Smooth muscle cell (in vitro differentiated cells): ENCODE results near the gene TMEM233. TPM values are rescaled to one million over a fixed set of nuclear protein-coding genes. Genes with fewer than 3 reads are reported as not detected.

Experiments
- DNase-seq: peaks from one replicate; lab custom pipeline; 2025; ENCODE audit not compliant: unreplicated experiment; lab: John Stamatoyannopoulos, UW
- H2AFZ ChIP-seq: fragments of 200-600 bp; sonication (generic); 2 replicates; pipeline ENCODE4 v1.6.0; 2016; ENCODE audit warnings: antibody characterized with exemption, low read depth, mild to moderate bottlenecking
- H3F3A ChIP-seq: fragments of 200-600 bp; sonication (generic); 2 replicates; pipeline ENCODE4 v1.6.0; 2017; ENCODE audit warnings: antibody characterized with exemption, low read depth
- H3K27ac ChIP-seq: fragments of 200-600 bp; sonication (generic); 2 replicates; pipeline ENCODE4 v1.5.1; 2016; ENCODE audit warnings: low read depth, mild to moderate bottlenecking
- H3K27me3 ChIP-seq: fragments of 200-600 bp; sonication (generic); 2 replicates; pipeline ENCODE4 v1.6.1; 2016; ENCODE audit warnings: low read depth, mild to moderate bottlenecking
- H3K36me3 ChIP-seq: fragments of 200-600 bp; sonication (generic); 2 replicates; pipeline ENCODE4 v1.5.1; 2016; ENCODE audit warnings: low read depth
- H3K4me1 ChIP-seq: fragments of 200-600 bp; sonication (generic); 2 replicates; pipeline ENCODE4 v1.5.1; 2016; ENCODE audit warnings: low read depth
- H3K4me2 ChIP-seq: fragments of 200-600 bp; sonication (generic); 2 replicates; pipeline ENCODE4 v1.6.0; 2016; ENCODE audit warnings: mild to moderate bottlenecking
- H3K4me3 ChIP-seq: fragments of 200-600 bp; sonication (generic); 2 replicates; pipeline ENCODE4 v1.5.1; 2016; ENCODE audit warnings: mild to moderate bottlenecking
- H3K79me2 ChIP-seq: fragments of 200-600 bp; sonication (generic); 2 replicates; pipeline ENCODE4 v1.6.0; 2016; ENCODE audit warnings: low read depth, mild to moderate bottlenecking
- H3K9ac ChIP-seq: fragments of 200-600 bp; sonication (generic); 2 replicates; pipeline ENCODE4 v1.6.0; 2016; ENCODE audit warnings: low read depth
- H3K9me3 ChIP-seq: fragments of 200-600 bp; sonication (generic); replicated peaks from 2 replicates; pipeline ENCODE4 v1.5.1; 2016; ENCODE audit warnings: low read depth
- H4K20me1 ChIP-seq: fragments of 200-600 bp; sonication (generic); 2 replicates; pipeline ENCODE4 v1.6.0; 2016; ENCODE audit warnings: low read depth
- WGBS: methylation state at CpG from one replicate; pipeline ENCODE4 v1.1.7; 2016; ENCODE audit warnings: low lambda C conversion rate; 5-methylcytosine and 5-hydroxymethylcytosine counted together
- polyA plus RNA-seq: library from polyadenylated mRNA; unstranded; fragments of >200 nt; fragmentation: Nextera tagmentation; extraction: Ambion mirVana; gene quantifications from 2 replicates; pipeline ENCODE4 v1.2.1, GENCODE V29; 2016
- total RNA-seq: library from RNA; depleted of rRNA; stranded (reverse); fragments of >200 nt; gene quantifications from 2 replicates; pipeline ENCODE4 v1.2.3, GENCODE V29; 2014
- TF ChIP-seq, protein P1 (sequence below): fragments of 200-600 bp; sonication (generic); IDR thresholded peaks from 2 replicates; pipeline ENCODE4 v1.5.1; 2017; ENCODE audit warnings: borderline replicate concordance, mild to moderate bottlenecking, antibody characterized with exemption; ENCODE audit not compliant: insufficient read depth, poor library complexity, severe bottlenecking

The TMEM233 gene
- total and polyA plus RNA-seq, 2 experiments from 2014 or later: not detected

- Histone ChIP-seq H3K36me3 (no peaks in the 10 kb centered on the region), H3K4me2 (no peak overlapping the region), H3K4me3 (no peak overlapping the region), H3K27ac (no peak overlapping the region), H3K27me3 (peaks cover 13% of the 10 kb centered on the region), H2AFZ (no peak overlapping the region), H3F3A (no peaks in the 10 kb centered on the region), H3K9me3 (no peaks in the 10 kb centered on the region), H4K20me1 (no peaks in the 10 kb centered on the region), H3K79me2 (no peaks in the 10 kb centered on the region), H3K9ac (no peak overlapping the region), H3K4me1 (no peaks in the 10 kb centered on the region)
- TF ChIP-seq, protein P1, sequence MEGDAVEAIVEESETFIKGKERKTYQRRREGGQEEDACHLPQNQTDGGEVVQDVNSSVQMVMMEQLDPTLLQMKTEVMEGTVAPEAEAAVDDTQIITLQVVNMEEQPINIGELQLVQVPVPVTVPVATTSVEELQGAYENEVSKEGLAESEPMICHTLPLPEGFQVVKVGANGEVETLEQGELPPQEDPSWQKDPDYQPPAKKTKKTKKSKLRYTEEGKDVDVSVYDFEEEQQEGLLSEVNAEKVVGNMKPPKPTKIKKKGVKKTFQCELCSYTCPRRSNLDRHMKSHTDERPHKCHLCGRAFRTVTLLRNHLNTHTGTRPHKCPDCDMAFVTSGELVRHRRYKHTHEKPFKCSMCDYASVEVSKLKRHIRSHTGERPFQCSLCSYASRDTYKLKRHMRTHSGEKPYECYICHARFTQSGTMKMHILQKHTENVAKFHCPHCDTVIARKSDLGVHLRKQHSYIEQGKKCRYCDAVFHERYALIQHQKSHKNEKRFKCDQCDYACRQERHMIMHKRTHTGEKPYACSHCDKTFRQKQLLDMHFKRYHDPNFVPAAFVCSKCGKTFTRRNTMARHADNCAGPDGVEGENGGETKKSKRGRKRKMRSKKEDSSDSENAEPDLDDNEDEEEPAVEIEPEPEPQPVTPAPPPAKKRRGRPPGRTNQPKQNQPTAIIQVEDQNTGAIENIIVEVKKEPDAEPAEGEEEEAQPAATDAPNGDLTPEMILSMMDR: no peak
- 41% methylated on average over 1 of the region's 1 CpG for WGBS
- no peak for DNase-seq
Measured at GRCh38 chr12:119547001-119547400, 46.6 kb upstream of the TMEM233 start.

DNA sequence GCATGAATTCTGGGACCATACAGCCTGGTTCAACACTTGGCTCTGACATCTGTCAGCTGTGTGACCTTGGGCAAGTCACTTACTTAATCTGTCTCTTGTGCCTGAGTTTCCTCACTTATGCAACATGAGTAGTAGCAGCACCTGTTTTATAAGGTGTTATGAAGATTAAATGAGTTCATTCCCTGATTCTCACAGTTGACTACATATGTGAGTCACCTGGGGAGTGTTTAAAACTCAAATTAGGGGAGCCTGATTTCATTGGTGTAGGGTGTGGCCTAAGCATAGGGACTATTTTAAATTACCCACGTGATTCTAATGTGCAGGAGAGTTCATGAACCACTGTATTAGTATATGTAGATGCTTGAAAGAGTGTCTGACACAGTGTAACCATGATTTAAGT, 36.7 kb upstream of the TMEM233 start:
- Histone ChIP-seq H3K4me2 (no peak overlapping the region), H3K36me3 (no peaks in the 10 kb centered on the region), H3K79me2 (no peaks in the 10 kb centered on the region), H3K4me3 (no peak overlapping the region), H3K9me3 (no peaks in the 10 kb centered on the region), H3K4me1 (no peaks in the 10 kb centered on the region), H3K9ac (no peak overlapping the region), H3F3A (no peaks in the 10 kb centered on the region), H2AFZ (no peak overlapping the region), H3K27me3 (peaks cover 3% of the 10 kb centered on the region), H3K27ac (no peak overlapping the region), H4K20me1 (no peaks in the 10 kb centered on the region)
- TF ChIP-seq, protein P1: no peak
- WGBS: 48% methylated on average over 1 of the region's 1 CpG
- DNase-seq: no peak

- H2AFZ ChIP-seq: no peak overlapping the region
- no peak overlapping the region for H3K27ac ChIP-seq
- 96% methylated on average over 3 of the region's 3 CpGs for WGBS
- no peak for DNase-seq
- no peak overlapping the region for H3K9ac ChIP-seq
- no peak overlapping the region for H3K4me2 ChIP-seq
- H3K79me2 ChIP-seq: no peaks in the 10 kb centered on the region
- no peak overlapping the region for H3K4me3 ChIP-seq
- H3K27me3 ChIP-seq: no peaks in the 10 kb centered on the region
- H3K4me1 ChIP-seq: no peaks in the 10 kb centered on the region
- TF ChIP-seq, protein P1: no peak
- H3F3A ChIP-seq: no peaks in the 10 kb centered on the region
- no peaks in the 10 kb centered on the region for H3K9me3 ChIP-seq
- H3K36me3 ChIP-seq: no peaks in the 10 kb centered on the region
- no peaks in the 10 kb centered on the region for H4K20me1 ChIP-seq
Measured at GRCh38 chr12:119565404-119565803, 28.2 kb upstream of the TMEM233 start.

GRCh38 chr12:119570771-119571170, 22.8 kb upstream of the TMEM233 start:
- H3K9ac ChIP-seq: no peak overlapping the region
- H3F3A ChIP-seq: no peaks in the 10 kb centered on the region
- DNase-seq: no peak
- no peaks in the 10 kb centered on the region for H4K20me1 ChIP-seq
- H3K4me3 ChIP-seq: no peak overlapping the region
- H3K9me3 ChIP-seq: no peaks in the 10 kb centered on the region
- H3K4me1 ChIP-seq: no peaks in the 10 kb centered on the region
- H3K27ac ChIP-seq: no peak overlapping the region
- no peak overlapping the region for H3K4me2 ChIP-seq
- WGBS: 86% methylated on average over 6 of the region's 6 CpGs
- no peak overlapping the region for H2AFZ ChIP-seq
- TF ChIP-seq, protein P1: no peak
- H3K79me2 ChIP-seq: no peaks in the 10 kb centered on the region
- no peaks in the 10 kb centered on the region for H3K36me3 ChIP-seq
- H3K27me3 ChIP-seq: no peaks in the 10 kb centered on the region
